GM12878 (cell line): Measurements from ENCODE around the gene SLCO4A1. TPM values are rescaled to one million over a fixed set of nuclear protein-coding genes. Genes with fewer than 3 reads are reported as not detected.

Experiments used
- ATAC-seq: fragments of 200-7000 bp; cut with Tn5 transposase; 3 replicates; pipeline ENCODE4 v1.9.1; 2020; ENCODE audit warnings: mild to moderate bottlenecking, moderate library complexity
- BruUV-seq: library from RNA; stranded (reverse); fragments of 400-500 nt; replicated peaks from 2 replicates; lab custom pipeline; 2021; lab: Mats Ljungman, UMichigan
- CTCF ChIA-PET: fragments of 300-600 bp; sonication (Branson Sonifier 250); formaldehyde crosslinking; extraction: SDS; loops from one replicate; lab custom pipeline; 2021; ENCODE audit warnings: inconsistent platforms; lab: Yijun Ruan, JAX
- POLR2A ChIA-PET: fragments of 350-600 bp; formaldehyde crosslinking; extraction: SDS; loops from one replicate; lab custom pipeline; 2021; ENCODE audit warnings: inconsistent platforms; lab: Charles Lee
- RAD21 ChIA-PET: fragments of 300-600 bp; sonication (Branson Sonifier 250); formaldehyde crosslinking; loops from one replicate; lab custom pipeline; 2023; ENCODE audit warnings: antibody characterized with exemption; ENCODE audit not compliant: unreplicated experiment; lab: Charles Lee
- SMC1A ChIA-PET: fragments of 300-600 bp; sonication (Branson Sonifier 250); formaldehyde crosslinking; loops from one replicate; lab custom pipeline; 2023; ENCODE audit not compliant: unreplicated experiment, uncharacterized antibody; lab: Charles Lee
- DNase-seq: peaks from one replicate; pipeline ENCODE4 v3.0.0-alpha.2; 2011; ENCODE audit warnings: low read depth, low spot score
- FAIRE-seq: peaks from 3 replicates; lab custom pipeline; 2011; peaks lifted over from hg19 to GRCh38; lab: Jason Lieb, UNC
- H2AFZ ChIP-seq: 2 replicates; pipeline ENCODE4 v1.6.0; 2011; ENCODE audit warnings: low read depth, low read length, control low read depth; ENCODE audit not compliant: control insufficient read depth
- H3K27ac ChIP-seq: 2 replicates; pipeline ENCODE4 v1.5.1; 2011; ENCODE audit warnings: control low read depth; ENCODE audit not compliant: control insufficient read depth, insufficient read depth
- H3K27me3 ChIP-seq, 2 experiments: replicated peaks in 1 of 2; 2 replicates each; pipeline versions ENCODE4 v1.6.0 to v1.6.1; 2011; ENCODE audit warnings: low read length in 1 of 2; ENCODE audit not compliant: control insufficient read depth in 2 of 2, insufficient read depth in 2 of 2
- H3K36me3 ChIP-seq, 2 experiments: 2 replicates each; pipeline ENCODE4 v1.5.1; 2011; ENCODE audit warnings: low read length in 1 of 2; ENCODE audit not compliant: control insufficient read depth in 2 of 2, insufficient read depth in 2 of 2
- H3K4me1 ChIP-seq: 2 replicates; pipeline ENCODE4 v1.6.1; 2011; ENCODE audit warnings: mild to moderate bottlenecking, low read length, moderate library complexity, mixed read lengths; ENCODE audit not compliant: control insufficient read depth, insufficient read depth
- H3K4me2 ChIP-seq: 2 replicates; pipeline ENCODE4 v1.6.0; 2011; ENCODE audit warnings: control low read depth; ENCODE audit not compliant: control insufficient read depth, insufficient read depth
- H3K4me3 ChIP-seq: fragments of 200-600 bp; sonication (generic); 2 replicates; pipeline ENCODE4 v1.5.1; 2016
- H3K79me2 ChIP-seq: 2 replicates; pipeline ENCODE4 v1.6.0; 2011; ENCODE audit warnings: low read length; ENCODE audit not compliant: control insufficient read depth, insufficient read depth
- H3K9ac ChIP-seq: 2 replicates; pipeline ENCODE4 v1.8.0; 2011; ENCODE audit warnings: low read length, control low read depth, mixed read lengths; ENCODE audit not compliant: control insufficient read depth, insufficient read depth
- H3K9me3 ChIP-seq: replicated peaks from 3 replicates; pipeline ENCODE4 v1.5.1; 2011; ENCODE audit warnings: mild to moderate bottlenecking, low read length; ENCODE audit not compliant: control insufficient read depth, insufficient read depth
- H4K20me1 ChIP-seq: 2 replicates; pipeline ENCODE4 v1.6.0; 2011; ENCODE audit not compliant: control insufficient read depth, insufficient read depth
- CUX1 ChIP-seq: IDR thresholded peaks from 2 replicates; pipeline ENCODE4 v1.6.1; 2012; ENCODE audit warnings: improper control_type of control experiment, low read depth, low read length; ENCODE audit not compliant: insufficient replicate concordance
- EGR1 ChIP-seq, 2 experiments: IDR thresholded peaks; 1 replicate in 1 of 2; 2 replicates in 1 of 2; pipeline ENCODE4 v1.6.1; 2011 to 2012; ENCODE audit warnings: low read depth in 2 of 2, low read length in 2 of 2, borderline replicate concordance in 1 of 2, mild to moderate bottlenecking in 1 of 2, moderate library complexity in 1 of 2
- ZNF24 ChIP-seq: fragments of 450-650 bp; IDR thresholded peaks from 2 replicates; pipeline ENCODE4 v1.6.1; 2017; ENCODE audit warnings: antibody characterized with exemption, mild to moderate bottlenecking
- WGBS: methylation state at CpG from one replicate; pipeline ENCODE4 v1.1.6; 2016; ENCODE audit warnings: low lambda C conversion rate; ENCODE audit not compliant: insufficient replicate concordance, insufficient coverage; ENCODE audit errors: missing lambda C conversion rate; 5-methylcytosine and 5-hydroxymethylcytosine counted together
- in situ Hi-C: fragments of 300-500 bp; cut with MboI; formaldehyde crosslinking; loops from 9 replicates; pipeline ENCODE4 v1.14.3; 2018; ENCODE audit warnings: mixed read lengths
- intact Hi-C: fragments of 100-400 bp; cut with micrococcal nuclease; formaldehyde crosslinking; loops from one replicate; pipeline ENCODE4 v1.14.2; 2022; ENCODE audit not compliant: unreplicated experiment
- polyA plus RNA-seq, 11 experiments: library from polyadenylated mRNA; depleted of rRNA in 4 of 11; unstranded in 6 of 11; stranded (reverse) in 5 of 11; fragments of >200 nt; fragmentation: Nextera tagmentation in 4 of 11; fragmentation: Illumina TruSeq in 1 of 11; extraction: Ambion mirVana in 4 of 11; extraction: Trizol in 1 of 11; gene quantifications; 1 replicate in 1 of 11; 2 replicates in 10 of 11; pipeline versions ENCODE4 v1.2.1 to v1.2.3, GENCODE V29; 2011 to 2016; ENCODE audit warnings: inconsistent platforms in 2 of 11, missing spikeins in 2 of 11, low read depth in 1 of 11
- total RNA-seq, 4 experiments: library from RNA; depleted of rRNA in 3 of 4; stranded (reverse); fragments of >200 nt in 3 of 4; fragmentation: Illumina TruSeq in 1 of 4; extraction: Trizol in 1 of 4; gene quantifications; 2 replicates each; pipeline versions ENCODE4 v1.2.1 to v1.2.3, GENCODE V29; 2013 to 2021

The SLCO4A1 gene
- total and polyA plus RNA-seq, 10 of the 15 experiments (the other 5 are each of a cell fraction or from before 2014, with no cell fraction given) = 2.1 to 30.7 (median 12.0) TPM

GRCh38 chr20:62602550-62602949, 39.8 kb upstream of the SLCO4A1 start:
- no peak overlapping the region for H3K9ac ChIP-seq
- H3K27ac ChIP-seq = no peak overlapping the region
- in situ Hi-C loops = no loop called here
- no TSS peak for BruUV-seq
- ChIA-PET CTCF (interaction anchor here (0.6 to 1.2 kb wide), 3 partner anchors 14 to 189 kb away, joined by 3 to 4 read pairs (median 4); no protein-coding TSS in a partner anchor), SMC1A (no interaction called here), POLR2A (interaction anchor here (1.3 kb wide), 1 partner anchor 49 kb away, joined by 5 read pairs; no protein-coding TSS in a partner anchor), RAD21 (no interaction called here)
- peaks cover 9% of the 10 kb centered on the region for H3K4me1 ChIP-seq
- H3K9me3 ChIP-seq = no peaks in the 10 kb centered on the region
- no peaks in the 10 kb centered on the region for H3K36me3 ChIP-seq
- H4K20me1 ChIP-seq = no peaks in the 10 kb centered on the region; the same call in 1 of the 2 replicates
- no peak overlapping the region for H3K4me3 ChIP-seq
- no peak overlapping the region for H3K4me2 ChIP-seq
- FAIRE-seq = no peak
- TF ChIP-seq ZNF24 (no peak), EGR1 (IDR thresholded peaks at IDR 0.05; ENCODE audit: borderline replicate concordance in 1 of 2, low read depth in 2 of 2, low read length in 2 of 2) (no peak), CUX1 (no peak)
- no peak overlapping the region for H2AFZ ChIP-seq
- intact Hi-C loops = no loop called here
- 4% methylated on average over 5 of the region's 10 CpGs for WGBS
- no peaks in the 10 kb centered on the region for H3K79me2 ChIP-seq
- ATAC-seq = no peak
- DNase-seq = no peak
- H3K27me3 ChIP-seq = peaks cover 8 to 9% of the 10 kb centered on the region in 2 experiments
